GM23248 (cell line): ENCODE data around the gene IL18BP.

Source experiments
- EZH2 ChIP-seq: fragments of 200-600 bp; sonication (generic); IDR thresholded peaks from 2 replicates; pipeline ENCODE4 v1.6.1; 2018; ENCODE audit warnings: antibody characterized with exemption, mild to moderate bottlenecking; ENCODE audit not compliant: insufficient read depth, poor library complexity, severe bottlenecking
- EZH2phosphoT487 ChIP-seq: fragments of 200-600 bp; sonication (generic); IDR thresholded peaks from 2 replicates; pipeline ENCODE4 v1.6.1; 2018; ENCODE audit warnings: antibody characterized with exemption, moderate library complexity, mild to moderate bottlenecking, low read depth; ENCODE audit not compliant: insufficient read depth

DNA sequence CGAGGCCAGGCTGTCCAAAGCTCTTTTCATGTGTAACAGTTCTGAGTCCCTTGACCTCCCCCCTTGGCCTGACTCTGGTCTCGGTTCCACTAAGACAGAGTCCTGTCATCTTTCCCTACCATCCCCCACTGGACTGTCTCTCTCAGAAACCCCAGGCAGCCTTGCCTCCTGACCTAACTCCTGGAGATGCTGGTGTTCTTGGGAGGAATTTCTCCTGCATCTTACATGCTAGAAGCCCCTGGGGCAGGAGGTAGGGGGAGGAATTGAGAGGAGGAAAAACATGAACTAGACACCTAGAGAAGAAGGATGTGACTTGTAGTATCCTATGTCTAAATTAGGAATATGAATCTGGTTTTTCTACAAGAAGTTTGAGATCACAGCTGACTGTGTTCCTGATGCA is 648 bp upstream of the IL18BP start:
- TF ChIP-seq EZH2phosphoT487 (no peak), EZH2 (no peak)
